HG02970 (cell line): ENCODE data around the gene LARGE2.

ENCODE experiments used
- ATAC-seq: cut with Tn5 transposase; IDR thresholded peaks from one replicate; pipeline ENCODE4 v1.9.1; 2021; ENCODE audit warnings: mild to moderate bottlenecking, moderate library complexity, moderate number of reproducible peaks; ENCODE audit not compliant: unreplicated experiment, low FRiP score

LARGE2 gene

GRCh38 chr11:45947885-45948284, 25.4 kb downstream of the LARGE2 start:
- ATAC-seq = no peak

GRCh38 chr11:45948356-45948755, 25.9 kb downstream of the LARGE2 start:
- no peak for ATAC-seq

DNA sequence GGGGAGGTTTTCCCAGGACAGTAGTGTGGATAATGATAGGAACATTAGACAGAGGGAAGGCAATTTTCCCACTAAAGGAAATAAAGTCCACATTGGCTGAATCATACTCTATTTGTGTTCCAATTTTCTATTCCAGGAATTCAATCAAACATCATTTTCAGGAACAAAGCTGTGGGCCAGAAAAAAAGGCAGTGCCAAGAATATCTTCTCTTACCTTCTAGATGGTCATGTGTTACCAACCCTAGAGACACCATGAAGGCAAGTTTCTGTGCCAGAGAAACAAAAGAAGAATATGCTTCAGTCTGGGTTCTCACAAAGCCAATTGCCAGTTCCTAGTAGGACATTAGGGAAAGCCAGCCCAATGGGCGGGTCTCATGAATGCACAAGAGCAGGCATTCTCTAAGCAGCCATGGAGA, 27.5 kb downstream of the LARGE2 start:
- no peak for ATAC-seq

DNA sequence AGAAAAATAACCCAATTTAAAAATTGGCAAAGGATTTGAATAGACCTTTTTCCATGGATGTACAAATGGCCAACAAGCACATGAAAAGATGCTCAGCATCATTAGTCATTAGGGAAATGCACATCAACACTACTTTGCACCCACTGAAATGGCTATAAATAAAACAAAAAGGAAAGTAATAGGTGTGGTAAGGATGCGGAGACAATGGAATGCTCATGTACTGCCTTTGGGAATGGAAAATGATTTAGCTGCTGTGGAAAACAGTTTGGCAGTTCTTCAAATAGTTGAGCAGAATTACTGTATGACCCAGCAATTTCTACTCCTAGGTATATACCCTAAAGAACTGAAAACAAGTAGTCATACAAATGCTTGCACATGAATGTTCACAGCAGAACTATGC, 37.4 kb downstream of the LARGE2 start:
- ATAC-seq = no peak

GRCh38 chr11:45960387-45961095, 38.1 kb downstream of the LARGE2 start:
- ATAC-seq = no peak

- ATAC-seq = no peak
These were observed 39.3 kb downstream of the LARGE2 start for GRCh38 chr11:45961751-45962240.

- ATAC-seq = no peak
These were observed 42.5 kb downstream of the LARGE2 start for GRCh38 chr11:45964911-45965389.

- ATAC-seq = no peak
These were observed 45.0 kb downstream of the LARGE2 start for GRCh38 chr11:45967506-45967905.

- no peak for ATAC-seq
These were observed 46.4 kb downstream of the LARGE2 start for GRCh38 chr11:45968901-45969300.

GRCh38 chr11:45973601-45974000, 51.1 kb downstream of the LARGE2 start:
- ATAC-seq = no peak

- ATAC-seq = no peak
These were observed 52.4 kb downstream of the LARGE2 start for GRCh38 chr11:45974806-45975205.
